ENCODE results near the gene JARID2. TPM values are rescaled to one million over a fixed set of nuclear protein-coding genes. Genes with fewer than 3 reads are reported as not detected.

JARID2 gene
- total RNA-seq, 4 donors from 2014 or later = 11.6 to 22.5 (median 16.4) TPM

GRCh38 chr6:15569035-15569995 lies 323.4 kb downstream of the JARID2 start:
- no peaks in the 10 kb centered on the region for H3K27me3 ChIP-seq
- H3K27ac ChIP-seq = no peak overlapping the region
- intact Hi-C loops (cut with DNase I; ENCODE audit: low total_unique reads) = no loop called here
- DNase-seq (no peak), ATAC-seq (peak; percentile 49 to 60)
- no peaks in the 10 kb centered on the region for H3K36me3 ChIP-seq
- in situ Hi-C loops (cut with MboI; ENCODE audit: low sequenced_read_pairs in 4 of 4) = no loop called here
- no peaks in the 10 kb centered on the region for H3K9me3 ChIP-seq
- TF ChIP-seq POLR2A (IDR thresholded peaks at IDR 0.05) (no peak), CTCF (IDR thresholded peaks at IDR 0.05 in 4 of 5, conservative IDR thresholded peaks at IDR 0.05 in 1 of 5) (no peak)
- H3K4me3 ChIP-seq = no peak overlapping the region
- peaks cover 3 to 5% of the 10 kb centered on the region in 2 donors for H3K4me1 ChIP-seq

- Histone ChIP-seq H3K4me1 (peaks cover 3 to 5% of the 10 kb centered on the region in 2 donors), H3K27ac (no peak overlapping the region), H3K36me3 (no peaks in the 10 kb centered on the region), H3K4me3 (no peak overlapping the region), H3K27me3 (no peaks in the 10 kb centered on the region), H3K9me3 (no peaks in the 10 kb centered on the region)
- intact Hi-C loops (cut with DNase I; ENCODE audit: low total_unique reads) (no loop called here), in situ Hi-C loops (cut with MboI; ENCODE audit: low sequenced_read_pairs in 4 of 4) (no loop called here)
- DNase-seq (no peak), ATAC-seq (no peak)
- TF ChIP-seq CTCF (IDR thresholded peaks at IDR 0.05 in 4 of 5, conservative IDR thresholded peaks at IDR 0.05 in 1 of 5) (no peak), POLR2A (IDR thresholded peaks at IDR 0.05) (no peak)
Measured at GRCh38 chr6:15570171-15570570, 324.3 kb downstream of the JARID2 start.

All from gastrocnemius medialis (tissue), 4 donors.